Liver (tissue), 9 donors: ENCODE results near the gene NF1. TPM values are rescaled to one million over a fixed set of nuclear protein-coding genes. Genes with fewer than 3 reads are reported as not detected.

Experiments used
- DNase-seq: peaks from one replicate; pipeline ENCODE4 v3.0.0-alpha.2; 2017; ENCODE audit warnings: low spot score
- H3K27ac ChIP-seq, 2 donors: one replicate each; pipeline ENCODE4 v1.7.0; 2013; ENCODE audit warnings: inconsistent platforms in 2 of 2, low read length in 2 of 2, control low read depth in 1 of 2, low read depth in 1 of 2, mild to moderate bottlenecking in 1 of 2
- H3K27me3 ChIP-seq, 4 donors: one replicate each; pipeline versions ENCODE4 v1.6.1 to v1.7.0; 2013; ENCODE audit warnings: low read length in 3 of 4, inconsistent platforms in 1 of 4, mild to moderate bottlenecking in 1 of 4, moderate library complexity in 1 of 4; ENCODE audit not compliant: control insufficient read depth in 4 of 4, insufficient read depth in 4 of 4
- H3K36me3 ChIP-seq, 4 donors: one replicate each; pipeline versions ENCODE4 v1.6.1 to v1.7.0; 2013; ENCODE audit warnings: low read length in 3 of 4, mild to moderate bottlenecking in 3 of 4, low read depth in 1 of 4, moderate library complexity in 1 of 4; ENCODE audit not compliant: control insufficient read depth in 4 of 4, insufficient read depth in 3 of 4
- H3K4me1 ChIP-seq, 4 donors: one replicate each; pipeline versions ENCODE4 v1.6.1 to v1.7.0; 2013; ENCODE audit warnings: low read length in 3 of 4, mild to moderate bottlenecking in 3 of 4, moderate library complexity in 1 of 4; ENCODE audit not compliant: control insufficient read depth in 4 of 4, insufficient read depth in 4 of 4
- H3K4me3 ChIP-seq, 3 donors: one replicate each; pipeline versions ENCODE4 v1.6.1 to v1.7.0; 2013; ENCODE audit warnings: low read length in 3 of 3, control low read depth in 1 of 3, low read depth in 1 of 3, mild to moderate bottlenecking in 1 of 3
- H3K9ac ChIP-seq, 2 donors: one replicate each; pipeline ENCODE4 v1.7.0; 2013; ENCODE audit warnings: low read length in 2 of 2, mild to moderate bottlenecking in 2 of 2, moderate library complexity in 2 of 2, control low read depth in 1 of 2, low read depth in 1 of 2
- H3K9me3 ChIP-seq, 4 donors: one replicate each; pipeline versions ENCODE4 v1.6.1 to v1.7.0; 2013; ENCODE audit warnings: low read length in 3 of 4; ENCODE audit not compliant: control insufficient read depth in 4 of 4
- ATF3 ChIP-seq: IDR thresholded peaks from 2 replicates; pipeline ENCODE4 v1.6.1; 2016; ENCODE audit warnings: antibody characterized with exemption
- EGR1 ChIP-seq, 2 donors: IDR thresholded peaks; 2 replicates each; pipeline ENCODE4 v1.6.1; 2016 to 2018; ENCODE audit warnings: antibody characterized with exemption in 2 of 2, low read depth in 2 of 2
- FOXA1 ChIP-seq: IDR thresholded peaks from 2 replicates; pipeline ENCODE4 v1.6.1; 2016; ENCODE audit warnings: antibody characterized with exemption
- FOXA2 ChIP-seq: IDR thresholded peaks from 2 replicates; pipeline ENCODE4 v1.6.1; 2016; ENCODE audit warnings: antibody characterized with exemption
- HNF4A ChIP-seq, 2 donors: conservative IDR thresholded peaks; 2 replicates each; pipeline ENCODE4 v1.6.1; 2016; ENCODE audit warnings: antibody characterized with exemption in 2 of 2, mild to moderate bottlenecking in 2 of 2
- HNF4G ChIP-seq: IDR thresholded peaks from 2 replicates; pipeline ENCODE4 v1.6.1; 2016; ENCODE audit warnings: antibody characterized with exemption
- RAD21 ChIP-seq, 2 donors: IDR thresholded peaks; 2 replicates each; pipeline ENCODE4 v1.6.1; 2016; ENCODE audit warnings: antibody characterized with exemption in 2 of 2, mild to moderate bottlenecking in 2 of 2
- RXRA ChIP-seq, 2 donors: IDR thresholded peaks; 2 replicates each; pipeline ENCODE4 v1.6.1; 2017 to 2018; ENCODE audit warnings: antibody characterized with exemption in 2 of 2, mild to moderate bottlenecking in 1 of 2
- SP1 ChIP-seq: IDR thresholded peaks from 2 replicates; pipeline ENCODE4 v1.6.1; 2018; ENCODE audit warnings: antibody characterized with exemption, mild to moderate bottlenecking
- TAF1 ChIP-seq: conservative IDR thresholded peaks from 2 replicates; pipeline ENCODE4 v1.6.1; 2016; ENCODE audit warnings: antibody characterized with exemption, mild to moderate bottlenecking
- YY1 ChIP-seq: IDR thresholded peaks from 2 replicates; pipeline ENCODE4 v1.6.1; 2016; ENCODE audit warnings: antibody characterized with exemption, mild to moderate bottlenecking
- WGBS: extraction: QIAGEN DNeasy Blood & Tissue Kit; methylation state at CpG from one replicate; pipeline ENCODE4 v1.1.7; 2013; 5-methylcytosine and 5-hydroxymethylcytosine counted together
- polyA plus RNA-seq, 2 donors: library from polyadenylated mRNA; stranded (reverse) in 1 of 2; unstranded in 1 of 2; fragments of 200-250 nt in 1 of 2; fragments of >200 nt in 1 of 2; fragmentation: Nextera tagmentation in 1 of 2; extraction: Ambion mirVana in 1 of 2; gene quantifications; one replicate each; pipeline versions ENCODE4 v1.2.1 to v1.2.3, GENCODE V29; 2013 to 2015
- total RNA-seq, 2 donors: library from RNA; depleted of rRNA; stranded (reverse); fragments of >200 nt; gene quantifications; one replicate each; pipeline ENCODE4 v1.2.3, GENCODE V29; 2014
- TF ChIP-seq, protein P1 (sequence below): fragments of 150-350 bp; IDR thresholded peaks from 2 replicates; pipeline ENCODE4 v1.5.1; 2017; ENCODE audit warnings: improper control_type of control experiment, low read depth, low read length; ENCODE audit not compliant: missing input control
- TF ChIP-seq, protein P2 (sequence below): IDR thresholded peaks from 2 replicates; pipeline ENCODE4 v1.6.1; 2016; ENCODE audit warnings: antibody characterized with exemption, mild to moderate bottlenecking
- TF ChIP-seq, protein P3 (sequence below): IDR thresholded peaks from 2 replicates; pipeline ENCODE4 v1.6.1; 2016; ENCODE audit warnings: antibody characterized with exemption
- TF ChIP-seq, protein P4 (sequence below): IDR thresholded peaks from 2 replicates; pipeline ENCODE4 v1.6.1; 2016; ENCODE audit warnings: antibody characterized with exemption
- donor health status: healthy.
- donor health status: healthy.
- donor health status: healthy.
- donor health status: healthy.
- donor health status: healthy.

NF1 gene
- total and polyA plus RNA-seq, 4 donors: 4.6 to 42.6 (median 13.5) TPM

- peaks cover 0 to 5% (median 3%) of the 10 kb centered on the region in 4 donors for H3K27me3 ChIP-seq
- WGBS: 54% methylated on average over 18 of the region's 18 CpGs
- TF ChIP-seq FOXA1: no peak
- TF ChIP-seq, protein P1, sequence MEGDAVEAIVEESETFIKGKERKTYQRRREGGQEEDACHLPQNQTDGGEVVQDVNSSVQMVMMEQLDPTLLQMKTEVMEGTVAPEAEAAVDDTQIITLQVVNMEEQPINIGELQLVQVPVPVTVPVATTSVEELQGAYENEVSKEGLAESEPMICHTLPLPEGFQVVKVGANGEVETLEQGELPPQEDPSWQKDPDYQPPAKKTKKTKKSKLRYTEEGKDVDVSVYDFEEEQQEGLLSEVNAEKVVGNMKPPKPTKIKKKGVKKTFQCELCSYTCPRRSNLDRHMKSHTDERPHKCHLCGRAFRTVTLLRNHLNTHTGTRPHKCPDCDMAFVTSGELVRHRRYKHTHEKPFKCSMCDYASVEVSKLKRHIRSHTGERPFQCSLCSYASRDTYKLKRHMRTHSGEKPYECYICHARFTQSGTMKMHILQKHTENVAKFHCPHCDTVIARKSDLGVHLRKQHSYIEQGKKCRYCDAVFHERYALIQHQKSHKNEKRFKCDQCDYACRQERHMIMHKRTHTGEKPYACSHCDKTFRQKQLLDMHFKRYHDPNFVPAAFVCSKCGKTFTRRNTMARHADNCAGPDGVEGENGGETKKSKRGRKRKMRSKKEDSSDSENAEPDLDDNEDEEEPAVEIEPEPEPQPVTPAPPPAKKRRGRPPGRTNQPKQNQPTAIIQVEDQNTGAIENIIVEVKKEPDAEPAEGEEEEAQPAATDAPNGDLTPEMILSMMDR: peak; percentile 51
- no peak for TF ChIP-seq HNF4A (conservative IDR thresholded peaks at IDR 0.05)
- TF ChIP-seq EGR1 (IDR thresholded peaks at IDR 0.05; ENCODE audit: low read depth in 2 of 2): no peak
- TF ChIP-seq, protein P2, sequence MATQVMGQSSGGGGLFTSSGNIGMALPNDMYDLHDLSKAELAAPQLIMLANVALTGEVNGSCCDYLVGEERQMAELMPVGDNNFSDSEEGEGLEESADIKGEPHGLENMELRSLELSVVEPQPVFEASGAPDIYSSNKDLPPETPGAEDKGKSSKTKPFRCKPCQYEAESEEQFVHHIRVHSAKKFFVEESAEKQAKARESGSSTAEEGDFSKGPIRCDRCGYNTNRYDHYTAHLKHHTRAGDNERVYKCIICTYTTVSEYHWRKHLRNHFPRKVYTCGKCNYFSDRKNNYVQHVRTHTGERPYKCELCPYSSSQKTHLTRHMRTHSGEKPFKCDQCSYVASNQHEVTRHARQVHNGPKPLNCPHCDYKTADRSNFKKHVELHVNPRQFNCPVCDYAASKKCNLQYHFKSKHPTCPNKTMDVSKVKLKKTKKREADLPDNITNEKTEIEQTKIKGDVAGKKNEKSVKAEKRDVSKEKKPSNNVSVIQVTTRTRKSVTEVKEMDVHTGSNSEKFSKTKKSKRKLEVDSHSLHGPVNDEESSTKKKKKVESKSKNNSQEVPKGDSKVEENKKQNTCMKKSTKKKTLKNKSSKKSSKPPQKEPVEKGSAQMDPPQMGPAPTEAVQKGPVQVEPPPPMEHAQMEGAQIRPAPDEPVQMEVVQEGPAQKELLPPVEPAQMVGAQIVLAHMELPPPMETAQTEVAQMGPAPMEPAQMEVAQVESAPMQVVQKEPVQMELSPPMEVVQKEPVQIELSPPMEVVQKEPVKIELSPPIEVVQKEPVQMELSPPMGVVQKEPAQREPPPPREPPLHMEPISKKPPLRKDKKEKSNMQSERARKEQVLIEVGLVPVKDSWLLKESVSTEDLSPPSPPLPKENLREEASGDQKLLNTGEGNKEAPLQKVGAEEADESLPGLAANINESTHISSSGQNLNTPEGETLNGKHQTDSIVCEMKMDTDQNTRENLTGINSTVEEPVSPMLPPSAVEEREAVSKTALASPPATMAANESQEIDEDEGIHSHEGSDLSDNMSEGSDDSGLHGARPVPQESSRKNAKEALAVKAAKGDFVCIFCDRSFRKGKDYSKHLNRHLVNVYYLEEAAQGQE: no peak
- TF ChIP-seq RXRA (IDR thresholded peaks at IDR 0.05): no peak
- no peak for TF ChIP-seq HNF4G
- TF ChIP-seq ATF3: no peak
- no peak for TF ChIP-seq TAF1
- peak; percentile 36 to 69 for TF ChIP-seq RAD21 (IDR thresholded peaks at IDR 0.05)
- TF ChIP-seq, protein P3, sequence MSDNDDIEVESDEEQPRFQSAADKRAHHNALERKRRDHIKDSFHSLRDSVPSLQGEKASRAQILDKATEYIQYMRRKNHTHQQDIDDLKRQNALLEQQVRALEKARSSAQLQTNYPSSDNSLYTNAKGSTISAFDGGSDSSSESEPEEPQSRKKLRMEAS: no peak
- TF ChIP-seq YY1: no peak
- TF ChIP-seq, protein P4, sequence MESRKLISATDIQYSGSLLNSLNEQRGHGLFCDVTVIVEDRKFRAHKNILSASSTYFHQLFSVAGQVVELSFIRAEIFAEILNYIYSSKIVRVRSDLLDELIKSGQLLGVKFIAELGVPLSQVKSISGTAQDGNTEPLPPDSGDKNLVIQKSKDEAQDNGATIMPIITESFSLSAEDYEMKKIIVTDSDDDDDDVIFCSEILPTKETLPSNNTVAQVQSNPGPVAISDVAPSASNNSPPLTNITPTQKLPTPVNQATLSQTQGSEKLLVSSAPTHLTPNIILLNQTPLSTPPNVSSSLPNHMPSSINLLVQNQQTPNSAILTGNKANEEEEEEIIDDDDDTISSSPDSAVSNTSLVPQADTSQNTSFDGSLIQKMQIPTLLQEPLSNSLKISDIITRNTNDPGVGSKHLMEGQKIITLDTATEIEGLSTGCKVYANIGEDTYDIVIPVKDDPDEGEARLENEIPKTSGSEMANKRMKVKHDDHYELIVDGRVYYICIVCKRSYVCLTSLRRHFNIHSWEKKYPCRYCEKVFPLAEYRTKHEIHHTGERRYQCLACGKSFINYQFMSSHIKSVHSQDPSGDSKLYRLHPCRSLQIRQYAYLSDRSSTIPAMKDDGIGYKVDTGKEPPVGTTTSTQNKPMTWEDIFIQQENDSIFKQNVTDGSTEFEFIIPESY: no peak
- no peak for TF ChIP-seq SP1
- TF ChIP-seq FOXA2: no peak
- no peak overlapping the region for H3K27ac ChIP-seq
- no peaks in the 10 kb centered on the region for H3K36me3 ChIP-seq
- H3K4me1 ChIP-seq: peaks cover 0 to 10% (median 2%) of the 10 kb centered on the region in 4 donors
- no peaks in the 10 kb centered on the region for H3K9me3 ChIP-seq
- DNase-seq: no peak
- no peak overlapping the region for H3K9ac ChIP-seq
- no peak overlapping the region for H3K4me3 ChIP-seq
Measured at GRCh38 chr17:31388770-31389656, 294.2 kb downstream of the NF1 start.
